K562 (cell line): ENCODE results near the gene HPSE2. TPM values are rescaled to one million over a fixed set of nuclear protein-coding genes. Genes with fewer than 3 reads are reported as not detected.

Source experiments
- ATAC-seq: fragments of 200-7000 bp; cut with Tn5 transposase; 3 replicates; pipeline ENCODE4 v1.9.1; 2020; ENCODE audit warnings: moderate library complexity
- BruUV-seq: library from RNA; stranded (reverse); fragments of 400-500 nt; replicated peaks from 2 replicates; lab custom pipeline; 2021; lab: Mats Ljungman, UMichigan
- CTCF ChIA-PET: fragments of 300-600 bp; formaldehyde crosslinking; extraction: SDS; loops from one replicate; lab custom pipeline; 2021; ENCODE audit warnings: low intra/inter-chr PET ratio; lab: Yijun Ruan, JAX
- POLR2A ChIA-PET: fragments of 300-600, 350-650 bp; sonication (Branson Sonifier 250); formaldehyde crosslinking; extraction: SDS; loops from one replicate; lab custom pipeline; 2021; ENCODE audit warnings: antibody characterized with exemption, inconsistent platforms; lab: Yijun Ruan, JAX
- DNase-seq, 4 experiments: peaks; one replicate each; pipeline versions ENCODE4 v3.0.0 to v3.0.0-alpha.2; 2011 to 2018; ENCODE audit warnings: low spot score in 3 of 4, mixed read lengths in 3 of 4; ENCODE audit errors: extremely low read depth in 1 of 4
- FAIRE-seq: peaks from 2 replicates; lab custom pipeline; 2011; peaks lifted over from hg19 to GRCh38; lab: Jason Lieb, UNC
- H2AFZ ChIP-seq: 2 replicates; pipeline ENCODE4 v1.6.0; 2011; ENCODE audit warnings: low read depth, low read length, control low read depth, inconsistent platforms
- H3K27ac ChIP-seq: fragments of 200-600 bp; 3 replicates; pipeline ENCODE4 v1.8.0; 2011; ENCODE audit warnings: low read depth, mild to moderate bottlenecking, control low read depth, inconsistent platforms, low read length, moderate library complexity, mixed read lengths; ENCODE audit errors: extremely low read depth
- H3K27me3 ChIP-seq, 2 experiments: fragments of 300-600 bp in 1 of 2; 2 replicates in 1 of 2; 3 replicates in 1 of 2; pipeline versions ENCODE4 v1.6.0 to v1.8.0; 2011; ENCODE audit warnings: inconsistent platforms in 2 of 2, low read length in 2 of 2, mild to moderate bottlenecking in 1 of 2, mixed read lengths in 1 of 2, moderate library complexity in 1 of 2; ENCODE audit not compliant: control insufficient read depth in 2 of 2, insufficient read depth in 2 of 2
- H3K36me3 ChIP-seq: fragments of 300-600 bp; 3 replicates; pipeline ENCODE4 v1.8.0; 2011; ENCODE audit warnings: mild to moderate bottlenecking, low read length, inconsistent platforms; ENCODE audit not compliant: control insufficient read depth, insufficient read depth
- H3K4me1 ChIP-seq, 2 experiments: fragments of 200-600 bp in 1 of 2; replicated peaks in 1 of 2; 2 replicates in 1 of 2; 3 replicates in 1 of 2; pipeline versions ENCODE4 v1.5.1 to v1.8.0; 2011; ENCODE audit warnings: inconsistent platforms in 2 of 2, low read length in 2 of 2, mild to moderate bottlenecking in 1 of 2, mixed read lengths in 1 of 2, moderate library complexity in 1 of 2; ENCODE audit not compliant: control insufficient read depth in 2 of 2, insufficient read depth in 2 of 2
- H3K4me2 ChIP-seq: 2 replicates; pipeline ENCODE4 v1.6.1; 2011; ENCODE audit warnings: low read length, control low read depth, inconsistent platforms, mixed read lengths; ENCODE audit not compliant: insufficient read depth
- H3K4me3 ChIP-seq: fragments of 200-600 bp; sonication (generic), shearing (Covaris generic); 2 replicates; pipeline ENCODE4 v1.5.1; 2016; ENCODE audit warnings: control low read depth, inconsistent platforms
- H3K79me2 ChIP-seq: fragments of 200-600 bp; 3 replicates; pipeline ENCODE4 v1.8.0; 2011; ENCODE audit warnings: low read length, inconsistent platforms; ENCODE audit not compliant: control insufficient read depth, insufficient read depth
- H3K9ac ChIP-seq, 2 experiments: 2 replicates each; pipeline versions ENCODE4 v1.6.0 to v1.6.1; 2011; ENCODE audit warnings: low read depth in 2 of 2, low read length in 2 of 2, control low read depth in 1 of 2, inconsistent platforms in 1 of 2, mild to moderate bottlenecking in 1 of 2, mixed read lengths in 1 of 2; ENCODE audit not compliant: insufficient read depth in 1 of 2
- H3K9me1 ChIP-seq: one replicate; pipeline ENCODE4 v1.6.0; 2011; ENCODE audit warnings: inconsistent platforms, mild to moderate bottlenecking, low read length, moderate library complexity; ENCODE audit not compliant: control insufficient read depth, insufficient read depth
- H3K9me3 ChIP-seq: replicated peaks from 2 replicates; pipeline ENCODE4 v1.5.1; 2011; ENCODE audit warnings: low read depth, low read length, inconsistent platforms; ENCODE audit not compliant: control insufficient read depth, insufficient read depth
- H4K20me1 ChIP-seq: replicated peaks from 2 replicates; pipeline ENCODE4 v1.6.1; 2011; ENCODE audit warnings: low read length, inconsistent platforms, mixed read lengths; ENCODE audit not compliant: control insufficient read depth, insufficient read depth
- ARNT ChIP-seq, 2 experiments: fragments of 450-650 bp; IDR thresholded peaks; 2 replicates each; pipeline ENCODE4 v1.6.1; 2016; ENCODE audit warnings: mild to moderate bottlenecking in 1 of 2
- BACH1 ChIP-seq: fragments of 200-800 bp; sonication (Bioruptor generic); IDR thresholded peaks from 2 replicates; pipeline ENCODE4 v1.6.1; 2016; ENCODE audit warnings: missing genetic modification characterization, missing compliant biosample characterization
- HMGN3 ChIP-seq: IDR thresholded peaks from 2 replicates; pipeline ENCODE4 v1.6.1; 2011; ENCODE audit warnings: borderline replicate concordance, low read depth, mild to moderate bottlenecking, mixed read lengths, low read length; ENCODE audit not compliant: insufficient read length; ENCODE audit errors: extremely low read depth
- LCOR ChIP-seq: sonication (generic); formaldehyde crosslinking; IDR thresholded peaks from 2 replicates; pipeline ENCODE4 v1.8.0; 2022; ENCODE audit warnings: mild to moderate bottlenecking, missing genetic modification reagents
- OTX1 ChIP-seq: fragments of 450-650 bp; formaldehyde crosslinking; IDR thresholded peaks from 2 replicates; pipeline ENCODE4 v1.4.0; 2022; ENCODE audit warnings: mild to moderate bottlenecking
- PHF8 ChIP-seq: fragments of 200-600 bp; sonication (generic); IDR thresholded peaks from 2 replicates; pipeline ENCODE4 v1.6.1; 2012; ENCODE audit warnings: mixed run types, mild to moderate bottlenecking, inconsistent platforms, low read length, moderate library complexity, borderline replicate concordance
- PTTG1 ChIP-seq: fragments of 450-650 bp; IDR thresholded peaks from 2 replicates; pipeline ENCODE4 v1.6.1; 2016; ENCODE audit warnings: low read depth, mild to moderate bottlenecking, missing genetic modification characterization, missing compliant biosample characterization
- TBL1XR1 ChIP-seq, 2 experiments: IDR thresholded peaks; 2 replicates each; pipeline ENCODE4 v1.6.1; 2012; ENCODE audit warnings: improper control_type of control experiment in 2 of 2, low read length in 2 of 2, mild to moderate bottlenecking in 1 of 2
- WGBS: fragments of 100-300 bp; shearing (Covaris generic); methylation state at CpG from one replicate; pipeline ENCODE4 v1.1.6; 2016; ENCODE audit warnings: low coverage, mixed read lengths; ENCODE audit not compliant: insufficient coverage; ENCODE audit errors: missing lambda C conversion rate; 5-methylcytosine and 5-hydroxymethylcytosine counted together
- in situ Hi-C: fragments of 300-500 bp; cut with MboI; formaldehyde crosslinking; loops from 4 replicates; pipeline ENCODE4 v1.15.0; 2018; ENCODE audit warnings: inconsistent platforms, mixed read lengths
- intact Hi-C: fragments of 100-400 bp; cut with micrococcal nuclease; formaldehyde crosslinking; loops from 2 replicates; pipeline ENCODE4 v1.14.2; 2022
- polyA plus RNA-seq, 8 experiments: library from polyadenylated mRNA; depleted of rRNA in 4 of 8; stranded (reverse) in 5 of 8; unstranded in 3 of 8; fragments of >200 nt; fragmentation: Nextera tagmentation in 2 of 8; fragmentation: Illumina TruSeq in 1 of 8; extraction: Ambion mirVana in 2 of 8; extraction: Trizol in 1 of 8; gene quantifications; 2 replicates each; pipeline versions ENCODE4 v1.2.1 to v1.2.3, GENCODE V29; 2011 to 2014; ENCODE audit warnings: inconsistent platforms in 1 of 8, missing spikeins in 1 of 8
- total RNA-seq, 7 experiments: library from RNA; depleted of rRNA in 6 of 7; stranded (reverse); fragments of >200 nt in 6 of 7; fragmentation: Illumina TruSeq in 2 of 7; extraction: Trizol in 2 of 7; gene quantifications; 2 replicates each; pipeline versions ENCODE4 v1.2.1 to v1.2.3, GENCODE V29; 2011 to 2021; ENCODE audit warnings: low replicate concordance in 1 of 7
- TF ChIP-seq, protein P1 (sequence below), 3 experiments: fragments of 200-800 bp in 1 of 3; sonication (Bioruptor generic) in 1 of 3; sonication (generic) in 1 of 3; formaldehyde crosslinking in 1 of 3; IDR thresholded peaks; 2 replicates each; pipeline versions ENCODE4 v1.6.1 to v1.8.0; 2016 to 2022; ENCODE audit warnings: mild to moderate bottlenecking in 2 of 3, missing compliant biosample characterization in 2 of 3, missing genetic modification characterization in 2 of 3, missing genetic modification reagents in 1 of 3

Gene HPSE2
- total and polyA plus RNA-seq, 9 of the 15 experiments (the other 6 are each of a cell fraction or from before 2014, with no cell fraction given) = 0.03 to 0.10 (median 0.04) TPM; not detected in 2

DNA sequence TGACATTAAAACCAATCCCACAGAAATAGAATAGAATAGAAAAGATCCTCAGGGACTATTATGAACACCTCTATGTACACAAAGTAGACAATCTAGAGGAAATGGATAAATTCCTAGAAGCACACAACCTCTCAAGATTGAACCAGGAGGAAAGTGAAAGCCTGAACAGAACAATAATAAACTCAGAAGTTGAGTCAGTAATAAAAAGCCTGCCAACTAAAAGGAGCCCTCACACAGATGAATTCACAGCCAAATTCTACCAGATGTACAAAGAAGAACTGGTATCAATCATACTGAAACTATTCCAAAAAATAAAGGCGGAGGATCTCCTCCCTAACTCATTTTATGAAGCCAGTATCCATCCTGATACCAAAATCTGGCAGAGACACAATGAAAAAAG is 568.6 kb downstream of the HPSE2 start:
- H3K79me2 ChIP-seq = no peaks in the 10 kb centered on the region
- in situ Hi-C loops = loop anchor here (10.0 kb wide), 1 partner anchor 242 kb away; no protein-coding TSS in a partner anchor
- no peaks in the 10 kb centered on the region for H3K9me3 ChIP-seq
- intact Hi-C loops = no loop called here
- WGBS = 0% methylated on average over 1 of the region's 1 CpG
- FAIRE-seq = no peak
- BruUV-seq = no TSS peak
- no peaks in the 10 kb centered on the region for H4K20me1 ChIP-seq
- H3K9me1 ChIP-seq = no peaks in the 10 kb centered on the region
- H2AFZ ChIP-seq = no peak overlapping the region
- no peak overlapping the region for H3K27ac ChIP-seq
- no peak for TF ChIP-seq LCOR (CRISPR knock-in tag)
- TF ChIP-seq TBL1XR1 (IDR thresholded peaks at IDR 0.05; ENCODE audit: low read length in 2 of 2) = no peak
- no peak for TF ChIP-seq OTX1
- no peak for TF ChIP-seq PTTG1 (tag)
- no peaks in the 10 kb centered on the region for H3K27me3 ChIP-seq
- ChIA-PET CTCF (no interaction called here), POLR2A (no interaction called here)
- no peaks in the 10 kb centered on the region for H3K4me1 ChIP-seq
- H3K4me2 ChIP-seq = no peak overlapping the region
- H3K36me3 ChIP-seq = no peaks in the 10 kb centered on the region
- no peak overlapping the region for H3K4me3 ChIP-seq
- no peak for DNase-seq
- no peak for ATAC-seq
- H3K9ac ChIP-seq = no peak overlapping the region

- no peaks in the 10 kb centered on the region for H3K79me2 ChIP-seq
- intact Hi-C loops (no loop called here), in situ Hi-C loops (loop anchor here (10.0 kb wide), 1 partner anchor 241 kb away; no protein-coding TSS in a partner anchor)
- no peak overlapping the region for H3K27ac ChIP-seq
- ATAC-seq (no peak), FAIRE-seq (no peak), DNase-seq (no peak)
- no peaks in the 10 kb centered on the region for H3K9me1 ChIP-seq
- no peaks in the 10 kb centered on the region for H3K36me3 ChIP-seq
- ChIA-PET POLR2A (no interaction called here), CTCF (no interaction called here)
- H3K4me2 ChIP-seq = no peak overlapping the region
- no peaks in the 10 kb centered on the region for H3K4me1 ChIP-seq
- TF ChIP-seq, protein P1, sequence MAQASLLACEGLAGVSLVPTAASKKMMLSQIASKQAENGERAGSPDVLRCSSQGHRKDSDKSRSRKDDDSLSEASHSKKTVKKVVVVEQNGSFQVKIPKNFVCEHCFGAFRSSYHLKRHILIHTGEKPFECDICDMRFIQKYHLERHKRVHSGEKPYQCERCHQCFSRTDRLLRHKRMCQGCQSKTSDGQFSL (CRISPR knock-in tag; IDR thresholded peaks at IDR 0.05) = no peak
- TF ChIP-seq, protein P1 (tag; IDR thresholded peaks at IDR 0.05) = no peak
- no peak for TF ChIP-seq PHF8
- no peak for TF ChIP-seq ARNT (IDR thresholded peaks at IDR 0.05)
- no peak for TF ChIP-seq HMGN3
- no peak for TF ChIP-seq BACH1 (tag)
- no peaks in the 10 kb centered on the region for H3K27me3 ChIP-seq
- H3K9ac ChIP-seq = no peak overlapping the region
- H2AFZ ChIP-seq = no peak overlapping the region
- BruUV-seq = no TSS peak
- no peak overlapping the region for H3K4me3 ChIP-seq
- no peaks in the 10 kb centered on the region for H3K9me3 ChIP-seq
- no peaks in the 10 kb centered on the region for H4K20me1 ChIP-seq
These were observed 569.4 kb downstream of the HPSE2 start for GRCh38 chr10:98666276-98666675.
